Gastroesophageal sphincter (tissue), 4 donors: Measurements from ENCODE around the gene MAU2. TPM values are rescaled to one million over a fixed set of nuclear protein-coding genes. Genes with fewer than 3 reads are reported as not detected.
"Not testable (repeated sequence)": the region's sequence is repeated elsewhere in the genome, so short reads cannot be mapped to it uniquely, and the experiment has no call there.

Experiments
- ATAC-seq: fragments of 150-250 bp; one replicate; pipeline ENCODE4 v1.9.1; 2016; ENCODE audit warnings: mild to moderate bottlenecking, moderate library complexity
- H3K27ac ChIP-seq, 4 donors: fragments of 200-600 bp; sonication (generic) in 3 of 4; 1 replicate in 3 of 4; 2 replicates in 1 of 4; pipeline ENCODE4 v1.5.1; 2016 to 2019
- H3K27me3 ChIP-seq: fragments of 200-600 bp; sonication (generic); one replicate; pipeline ENCODE4 v1.5.1; 2019
- H3K36me3 ChIP-seq, 2 donors: fragments of 200-600 bp; sonication (generic); one replicate each; pipeline ENCODE4 v1.5.1; 2019; ENCODE audit warnings: control low read depth in 1 of 2
- H3K4me1 ChIP-seq, 3 donors: fragments of 200-600 bp; sonication (generic); 1 replicate in 2 of 3; 2 replicates in 1 of 3; pipeline ENCODE4 v1.5.1; 2016 to 2019; ENCODE audit warnings: control low read depth in 2 of 3
- H3K4me3 ChIP-seq, 2 donors: fragments of 200-600 bp; sonication (generic); one replicate each; pipeline ENCODE4 v1.5.1; 2019; ENCODE audit warnings: mild to moderate bottlenecking in 1 of 2, moderate library complexity in 1 of 2
- H3K9me3 ChIP-seq, 3 donors: fragments of 200-600 bp; sonication (generic); one replicate each; pipeline ENCODE4 v1.5.1; 2017 to 2019; ENCODE audit warnings: control low read depth in 2 of 3
- CTCF ChIP-seq, 4 experiments: fragments of 200-600 bp in 2 of 4; fragments of 450-650 bp in 2 of 4; sonication (generic) in 1 of 4; IDR thresholded peaks; one replicate each; pipeline ENCODE4 v1.5.1; 2017 to 2019; ENCODE audit warnings: antibody characterized with exemption in 4 of 4, mild to moderate bottlenecking in 2 of 4, moderate library complexity in 2 of 4
- EP300 ChIP-seq: sonication (generic); formaldehyde crosslinking; IDR thresholded peaks from one replicate; pipeline ENCODE4 v1.6.1; 2017; ENCODE audit warnings: antibody characterized with exemption, mild to moderate bottlenecking
- POLR2A ChIP-seq, 2 donors: fragments of 450-650 bp; IDR thresholded peaks; one replicate each; pipeline ENCODE4 v1.6.1; 2017; ENCODE audit warnings: antibody characterized with exemption in 2 of 2, mild to moderate bottlenecking in 2 of 2, moderate library complexity in 1 of 2
- POLR2AphosphoS5 ChIP-seq: sonication (generic); formaldehyde crosslinking; IDR thresholded peaks from one replicate; pipeline ENCODE4 v1.6.1; 2017; ENCODE audit warnings: antibody characterized with exemption
- WGBS, 2 donors: methylation state at CpG; one replicate each; pipeline ENCODE4 v1.1.5; 2018; ENCODE audit warnings: low coverage in 1 of 2; 5-methylcytosine and 5-hydroxymethylcytosine counted together
- total RNA-seq, 4 donors: library from RNA; depleted of rRNA; stranded (reverse); fragments of >200 nt; gene quantifications; one replicate each; pipeline ENCODE4 v1.1.0, GENCODE V29; 2016

The MAU2 gene
- total RNA-seq, 4 donors from 2014 or later, result 17.9 to 46.5 (median 39.0) TPM

DNA sequence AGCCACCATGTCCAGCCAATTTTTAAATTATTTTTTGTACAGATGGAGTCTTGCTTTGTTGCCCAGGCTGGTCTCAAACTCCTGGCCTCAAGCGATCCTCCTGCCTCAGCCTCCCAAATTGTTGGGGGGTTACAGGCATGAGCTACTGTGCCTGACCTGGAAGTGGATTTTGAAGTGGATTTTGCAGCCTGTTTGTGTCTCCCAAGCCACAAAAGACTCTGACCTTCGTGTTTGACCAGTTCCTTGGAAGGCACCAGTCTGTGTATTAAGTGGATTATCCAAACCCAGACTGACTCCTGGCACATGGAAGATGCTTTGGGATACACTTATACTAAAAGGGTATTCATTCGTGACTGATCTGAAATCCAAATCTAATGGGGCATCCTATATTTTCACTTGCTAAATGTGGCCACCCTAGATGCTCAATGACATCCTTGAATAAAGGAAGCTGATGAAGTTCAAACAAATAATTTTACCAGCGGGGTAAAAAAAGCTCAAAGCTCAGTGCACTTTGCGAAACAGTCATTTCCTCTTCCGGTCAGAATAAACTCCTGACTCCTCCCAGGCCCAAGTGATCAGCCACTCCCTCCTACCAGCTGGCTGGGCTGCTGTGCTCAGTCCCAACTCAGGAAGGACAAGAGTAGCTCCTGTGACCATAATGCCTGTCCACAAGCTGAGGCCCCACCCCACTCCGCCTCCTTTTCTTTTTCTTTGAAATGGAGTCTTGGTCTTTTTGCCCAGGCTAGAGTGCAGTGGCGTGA lies 52.2 kb downstream of the MAU2 start:
- Histone ChIP-seq H3K4me3 (no peak overlapping the region), H3K36me3 (no peaks in the 10 kb centered on the region), H3K27me3 (no peaks in the 10 kb centered on the region), H3K4me1 (peaks cover 0 to 14% (median 0%) of the 10 kb centered on the region in 3 donors), H3K9me3 (no peaks in the 10 kb centered on the region), H3K27ac (peak overlapping the region in 3 of 4 donors; percentile 60 to 64 (median 61))
- 54 to 68% methylated on average over 6 to 8 of the region's 8 CpGs for WGBS, 2 donors
- ATAC-seq, result peak; percentile 90
- TF ChIP-seq POLR2AphosphoS5 (no peak), EP300 (no peak), POLR2A (IDR thresholded peaks at IDR 0.05) (no peak), CTCF (IDR thresholded peaks at IDR 0.05) (no peak)

DNA sequence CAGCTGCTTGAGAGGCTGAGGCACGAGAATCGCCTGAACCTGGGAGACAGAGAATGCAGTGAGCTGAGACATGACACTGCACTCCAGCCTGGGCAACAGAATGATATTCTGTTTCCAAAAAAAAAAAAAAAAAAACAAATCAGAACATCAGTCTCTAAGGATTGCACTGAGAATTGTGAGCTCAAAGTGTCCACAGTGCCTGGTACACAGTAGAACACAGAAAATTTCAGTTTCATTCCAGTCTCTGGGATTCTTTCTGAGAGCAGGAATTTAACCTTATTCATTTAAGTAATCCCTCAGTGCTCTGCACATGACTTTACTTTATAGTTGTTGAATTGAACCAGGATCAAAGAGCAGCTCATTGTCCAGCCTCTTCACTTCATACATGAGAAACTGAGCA lies 58.9 kb downstream of the MAU2 start:
- Histone ChIP-seq H3K27ac (no peak overlapping the region), H3K4me1 (peaks cover 0 to 34% (median 0%) of the 10 kb centered on the region in 3 donors), H3K27me3 (no peaks in the 10 kb centered on the region), H3K9me3 (no peaks in the 10 kb centered on the region), H3K36me3 (no peaks in the 10 kb centered on the region), H3K4me3 (no peak overlapping the region)
- no peak for ATAC-seq
- WGBS, 2 donors, result 70 to 71% methylated on average over 2 of the region's 2 CpGs
- TF ChIP-seq CTCF (IDR thresholded peaks at IDR 0.05) (no peak), EP300 (no peak), POLR2A (IDR thresholded peaks at IDR 0.05) (no peak), POLR2AphosphoS5 (no peak)

DNA sequence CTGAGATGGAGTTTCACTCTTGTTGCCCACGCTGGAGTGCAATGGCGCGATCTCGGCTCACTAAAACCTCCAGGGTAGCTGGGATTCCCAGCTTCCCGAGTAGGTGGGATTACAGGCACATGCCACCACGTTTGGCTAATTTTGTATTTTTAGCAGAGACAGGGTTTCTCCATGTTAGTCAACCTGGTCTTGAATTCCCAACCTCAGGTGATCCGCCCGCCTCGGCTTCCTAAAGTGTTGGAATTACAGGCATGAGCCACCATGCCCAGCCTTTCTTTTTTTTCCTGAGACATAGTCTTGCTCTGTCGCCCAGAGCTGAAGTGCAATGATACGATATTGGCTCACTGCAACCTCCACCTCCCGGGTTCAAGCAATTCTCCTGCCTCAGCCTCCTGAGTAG lies 59.7 kb downstream of the MAU2 start:
- WGBS, 2 donors, result 88% methylated on average over 3 of the region's 12 CpGs; no CpG with 5 or more reads in 1 of the 2 donors
- peaks cover 0 to 40% (median 0%) of the 10 kb centered on the region in 3 donors for H3K4me1 ChIP-seq
- not testable (repeated sequence) for H3K27me3 ChIP-seq, H3K4me3 ChIP-seq, H3K36me3 ChIP-seq, H3K27ac ChIP-seq, ATAC-seq, H3K9me3 ChIP-seq

GRCh38 chr19:19381007-19381926 lies 60.6 kb downstream of the MAU2 start:
- Histone ChIP-seq H3K4me1 (peaks cover 0 to 43% (median 0%) of the 10 kb centered on the region in 3 donors), H3K4me3 (no peak overlapping the region), H3K27me3 (no peaks in the 10 kb centered on the region), H3K36me3 (no peaks in the 10 kb centered on the region), H3K9me3 (no peaks in the 10 kb centered on the region), H3K27ac (no peak overlapping the region)
- WGBS, 2 donors, result 74 to 84% methylated on average over 7 to 10 of the region's 11 CpGs
- TF ChIP-seq CTCF (IDR thresholded peaks at IDR 0.05), result no peak
- TF ChIP-seq POLR2A (IDR thresholded peaks at IDR 0.05), result no peak
- TF ChIP-seq EP300, result no peak
- TF ChIP-seq POLR2AphosphoS5, result no peak
- no peak for ATAC-seq

- peaks cover 0 to 51% (median 5%) of the 10 kb centered on the region in 3 donors for H3K4me1 ChIP-seq
- H3K36me3 ChIP-seq, result no peaks in the 10 kb centered on the region
- ATAC-seq, result no peak
- H3K9me3 ChIP-seq, result no peaks in the 10 kb centered on the region
- WGBS, 2 donors, result 85 to 97% methylated on average over 5 to 8 of the region's 8 CpGs
- H3K4me3 ChIP-seq, result no peak overlapping the region
- H3K27me3 ChIP-seq, result no peaks in the 10 kb centered on the region
- no peak for TF ChIP-seq CTCF (IDR thresholded peaks at IDR 0.05)
- no peak for TF ChIP-seq POLR2A (IDR thresholded peaks at IDR 0.05)
- no peak for TF ChIP-seq POLR2AphosphoS5
- TF ChIP-seq EP300, result no peak
- H3K27ac ChIP-seq, result no peak overlapping the region
These were observed 61.5 kb downstream of the MAU2 start for GRCh38 chr19:19382118-19382517.
